ENCODE measurements around the gene CYTH1. TPM values are rescaled to one million over a fixed set of nuclear protein-coding genes. Genes with fewer than 3 reads are reported as not detected.

CYTH1 gene
- total RNA-seq, 8 experiments from 2014 or later, result 13.9 to 46.4 (median 30.0) TPM

GRCh38 chr17:78644224-78644623 lies 137.8 kb downstream of the CYTH1 start:
- Histone ChIP-seq H3K4me3 (no peak overlapping the region), H3K27ac (no peak overlapping the region), H3K4me1 (replicated peaks in 1 of 2) (no peaks in the 10 kb centered on the region)
- in situ Hi-C loops (cut with MboI; ENCODE audit: low pct_unique_long_range_greater_than_20kb in 2 of 9, low sequenced_read_pairs in 9 of 9, unreplicated experiment in 9 of 9), result no loop called here
- ATAC-seq (replicated peaks in 6 of 8), result no peak
- 80 to 90% (median 84%) methylated on average over 2 to 7 of the region's 8 CpGs; no CpG with 5 or more reads in 7 of the 10 experiments for WGBS, 10 experiments

- ATAC-seq (replicated peaks in 6 of 8), result no peak
- H3K4me3 ChIP-seq, result no peak overlapping the region
- no peak overlapping the region for H3K27ac ChIP-seq
- no peaks in the 10 kb centered on the region for H3K4me1 ChIP-seq (replicated peaks in 1 of 2)
- in situ Hi-C loops (cut with MboI; ENCODE audit: low pct_unique_long_range_greater_than_20kb in 2 of 9, low sequenced_read_pairs in 9 of 9, unreplicated experiment in 9 of 9), result no loop called here
- WGBS, 10 experiments, result 38 to 88% (median 74%) methylated on average over 1 to 12 of the region's 13 CpGs
Measured at GRCh38 chr17:78643326-78643725, 138.7 kb downstream of the CYTH1 start.

- in situ Hi-C loops (cut with MboI; ENCODE audit: low pct_unique_long_range_greater_than_20kb in 2 of 9, low sequenced_read_pairs in 9 of 9, unreplicated experiment in 9 of 9), result no loop called here
- H3K4me3 ChIP-seq, result no peak overlapping the region
- no peak for ATAC-seq (replicated peaks in 6 of 8)
- no peak overlapping the region for H3K27ac ChIP-seq
- no peaks in the 10 kb centered on the region for H3K4me1 ChIP-seq (replicated peaks in 1 of 2)
- WGBS, 10 experiments, result 14 to 78% (median 40%) methylated on average over 1 of the region's 1 CpG; no CpG with 5 or more reads in 3 of the 10 experiments
Measured at GRCh38 chr17:78642707-78643106, 139.4 kb downstream of the CYTH1 start.

- in situ Hi-C loops (cut with MboI; ENCODE audit: low pct_unique_long_range_greater_than_20kb in 2 of 9, low sequenced_read_pairs in 9 of 9, unreplicated experiment in 9 of 9), result no loop called here
- no peaks in the 10 kb centered on the region for H3K4me1 ChIP-seq (replicated peaks in 1 of 2)
- H3K27ac ChIP-seq, result no peak overlapping the region
- WGBS, 10 experiments, result 60 to 100% (median 89%) methylated on average over 1 to 14 of the region's 18 CpGs; no CpG with 5 or more reads in 4 of the 10 experiments
- H3K4me3 ChIP-seq, result no peak overlapping the region
- no peak for ATAC-seq (replicated peaks in 6 of 8)
Measured at GRCh38 chr17:78641666-78642065, 140.4 kb downstream of the CYTH1 start.

GRCh38 chr17:78641243-78641642 lies 140.8 kb downstream of the CYTH1 start:
- H3K4me1 ChIP-seq (replicated peaks in 1 of 2), result no peaks in the 10 kb centered on the region
- no peak overlapping the region for H3K4me3 ChIP-seq
- no peak for ATAC-seq (replicated peaks in 6 of 8)
- H3K27ac ChIP-seq, result no peak overlapping the region
- 86 to 100% (median 97%) methylated on average over 1 to 6 of the region's 6 CpGs; no CpG with 5 or more reads in 5 of the 10 experiments for WGBS, 10 experiments
- in situ Hi-C loops (cut with MboI; ENCODE audit: low pct_unique_long_range_greater_than_20kb in 2 of 9, low sequenced_read_pairs in 9 of 9, unreplicated experiment in 9 of 9), result no loop called here

- Histone ChIP-seq H3K4me3 (no peak overlapping the region), H3K4me1 (replicated peaks in 1 of 2) (no peaks in the 10 kb centered on the region), H3K27ac (no peak overlapping the region)
- 0 to 100% (median 72%) methylated on average over 1 to 3 of the region's 4 CpGs; no CpG with 5 or more reads in 4 of the 10 experiments for WGBS, 10 experiments
- in situ Hi-C loops (cut with MboI; ENCODE audit: low pct_unique_long_range_greater_than_20kb in 2 of 9, low sequenced_read_pairs in 9 of 9, unreplicated experiment in 9 of 9), result no loop called here
- no peak for ATAC-seq (replicated peaks in 6 of 8)
Measured at GRCh38 chr17:78640700-78641099, 141.4 kb downstream of the CYTH1 start.

- no peak overlapping the region for H3K27ac ChIP-seq
- ATAC-seq (replicated peaks in 6 of 8), result no peak
- H3K4me1 ChIP-seq (replicated peaks in 1 of 2), result no peaks in the 10 kb centered on the region
- in situ Hi-C loops (cut with MboI; ENCODE audit: low pct_unique_long_range_greater_than_20kb in 2 of 9, low sequenced_read_pairs in 9 of 9, unreplicated experiment in 9 of 9), result no loop called here
- H3K4me3 ChIP-seq, result no peak overlapping the region
- WGBS, 10 experiments, result 52 to 93% (median 73%) methylated on average over 2 to 9 of the region's 16 CpGs; no CpG with 5 or more reads in 2 of the 10 experiments
Measured at GRCh38 chr17:78637643-78638420, 144.2 kb downstream of the CYTH1 start.

- in situ Hi-C loops (cut with MboI; ENCODE audit: low pct_unique_long_range_greater_than_20kb in 2 of 9, low sequenced_read_pairs in 9 of 9, unreplicated experiment in 9 of 9), result no loop called here
- H3K4me3 ChIP-seq, result no peak overlapping the region
- WGBS, 10 experiments, result 60 to 96% (median 81%) methylated on average over 1 to 10 of the region's 11 CpGs; no CpG with 5 or more reads in 2 of the 10 experiments
- ATAC-seq (replicated peaks in 6 of 8), result no peak
- no peak overlapping the region for H3K27ac ChIP-seq
- no peaks in the 10 kb centered on the region for H3K4me1 ChIP-seq (replicated peaks in 1 of 2)
Measured at GRCh38 chr17:78637146-78637545, 144.9 kb downstream of the CYTH1 start.

GRCh38 chr17:78634154-78634553 lies 147.9 kb downstream of the CYTH1 start:
- H3K4me3 ChIP-seq, result no peak overlapping the region
- no peak for ATAC-seq (replicated peaks in 6 of 8)
- no peaks in the 10 kb centered on the region for H3K4me1 ChIP-seq (replicated peaks in 1 of 2)
- no peak overlapping the region for H3K27ac ChIP-seq
- in situ Hi-C loops (cut with MboI; ENCODE audit: low pct_unique_long_range_greater_than_20kb in 2 of 9, low sequenced_read_pairs in 9 of 9, unreplicated experiment in 9 of 9), result no loop called here
- WGBS, 10 experiments, result 71 to 88% (median 76%) methylated on average over 1 to 4 of the region's 4 CpGs; no CpG with 5 or more reads in 1 of the 10 experiments

GRCh38 chr17:78629436-78629995 lies 152.6 kb downstream of the CYTH1 start:
- H3K27ac ChIP-seq, result no peak overlapping the region
- WGBS, 10 experiments, result 37 to 97% (median 77%) methylated on average over 1 to 7 of the region's 23 CpGs; no CpG with 5 or more reads in 2 of the 10 experiments
- no peak for ATAC-seq (replicated peaks in 6 of 8)
- in situ Hi-C loops (cut with MboI; ENCODE audit: low pct_unique_long_range_greater_than_20kb in 2 of 9, low sequenced_read_pairs in 9 of 9, unreplicated experiment in 9 of 9), result no loop called here
- H3K4me1 ChIP-seq (replicated peaks in 1 of 2), result no peaks in the 10 kb centered on the region
- H3K4me3 ChIP-seq, result no peak overlapping the region

GRCh38 chr17:78628547-78629435 lies 153.3 kb downstream of the CYTH1 start:
- Histone ChIP-seq H3K4me1 (replicated peaks in 1 of 2) (no peaks in the 10 kb centered on the region), H3K4me3 (no peak overlapping the region), H3K27ac (no peak overlapping the region)
- ATAC-seq (replicated peaks in 6 of 8), result peak in 1 of 8 experiments; percentile 22
- WGBS, 10 experiments, result 83 to 89% (median 89%) methylated on average over 1 to 21 of the region's 30 CpGs; no CpG with 5 or more reads in 7 of the 10 experiments
- in situ Hi-C loops (cut with MboI; ENCODE audit: low pct_unique_long_range_greater_than_20kb in 2 of 9, low sequenced_read_pairs in 9 of 9, unreplicated experiment in 9 of 9), result no loop called here

GRCh38 chr17:78624324-78625151 lies 157.5 kb downstream of the CYTH1 start:
- Histone ChIP-seq H3K27ac (no peak overlapping the region), H3K4me1 (replicated peaks in 1 of 2) (no peaks in the 10 kb centered on the region), H3K4me3 (no peak overlapping the region)
- 0 to 100% (median 76%) methylated on average over 2 to 13 of the region's 14 CpGs for WGBS, 10 experiments
- ATAC-seq (replicated peaks in 6 of 8), result peak in 5 of 8 experiments; percentile 22 to 93 (median 92)
- in situ Hi-C loops (cut with MboI; ENCODE audit: low pct_unique_long_range_greater_than_20kb in 2 of 9, low sequenced_read_pairs in 9 of 9, unreplicated experiment in 9 of 9), result no loop called here

Measured in motor neuron (in vitro differentiated cells).